K562 (cell line): Measurements from ENCODE around the gene GAGE12H. TPM values are rescaled to one million over a fixed set of nuclear protein-coding genes. Genes with fewer than 3 reads are reported as not detected.
"Not testable (repeated sequence)": the region's sequence is repeated elsewhere in the genome, so short reads cannot be mapped to it uniquely, and the experiment has no call there.

ENCODE experiments used
- ATAC-seq: fragments of 200-7000 bp; cut with Tn5 transposase; 3 replicates; pipeline ENCODE4 v1.9.1; 2020; ENCODE audit warnings: moderate library complexity
- BruUV-seq: library from RNA; stranded (reverse); fragments of 400-500 nt; replicated peaks from 2 replicates; lab custom pipeline; 2021; lab: Mats Ljungman, UMichigan
- CTCF ChIA-PET: fragments of 300-600 bp; formaldehyde crosslinking; extraction: SDS; loops from one replicate; lab custom pipeline; 2021; ENCODE audit warnings: low intra/inter-chr PET ratio; lab: Yijun Ruan, JAX
- POLR2A ChIA-PET: fragments of 300-600, 350-650 bp; sonication (Branson Sonifier 250); formaldehyde crosslinking; extraction: SDS; loops from one replicate; lab custom pipeline; 2021; ENCODE audit warnings: antibody characterized with exemption, inconsistent platforms; lab: Yijun Ruan, JAX
- DNase-seq, 4 experiments: peaks; one replicate each; pipeline versions ENCODE4 v3.0.0 to v3.0.0-alpha.2; 2011 to 2018; ENCODE audit warnings: low spot score in 3 of 4, mixed read lengths in 3 of 4; ENCODE audit errors: extremely low read depth in 1 of 4
- FAIRE-seq: peaks from 2 replicates; lab custom pipeline; 2011; peaks lifted over from hg19 to GRCh38; lab: Jason Lieb, UNC
- H2AFZ ChIP-seq: 2 replicates; pipeline ENCODE4 v1.6.0; 2011; ENCODE audit warnings: low read depth, low read length, control low read depth, inconsistent platforms
- H3K27ac ChIP-seq: fragments of 200-600 bp; 3 replicates; pipeline ENCODE4 v1.8.0; 2011; ENCODE audit warnings: low read depth, mild to moderate bottlenecking, control low read depth, inconsistent platforms, low read length, moderate library complexity, mixed read lengths; ENCODE audit errors: extremely low read depth
- H3K27me3 ChIP-seq, 2 experiments: fragments of 300-600 bp in 1 of 2; 2 replicates in 1 of 2; 3 replicates in 1 of 2; pipeline versions ENCODE4 v1.6.0 to v1.8.0; 2011; ENCODE audit warnings: inconsistent platforms in 2 of 2, low read length in 2 of 2, mild to moderate bottlenecking in 1 of 2, mixed read lengths in 1 of 2, moderate library complexity in 1 of 2; ENCODE audit not compliant: control insufficient read depth in 2 of 2, insufficient read depth in 2 of 2
- H3K36me3 ChIP-seq: fragments of 300-600 bp; 3 replicates; pipeline ENCODE4 v1.8.0; 2011; ENCODE audit warnings: mild to moderate bottlenecking, low read length, inconsistent platforms; ENCODE audit not compliant: control insufficient read depth, insufficient read depth
- H3K4me1 ChIP-seq, 2 experiments: fragments of 200-600 bp in 1 of 2; replicated peaks in 1 of 2; 2 replicates in 1 of 2; 3 replicates in 1 of 2; pipeline versions ENCODE4 v1.5.1 to v1.8.0; 2011; ENCODE audit warnings: inconsistent platforms in 2 of 2, low read length in 2 of 2, mild to moderate bottlenecking in 1 of 2, mixed read lengths in 1 of 2, moderate library complexity in 1 of 2; ENCODE audit not compliant: control insufficient read depth in 2 of 2, insufficient read depth in 2 of 2
- H3K4me2 ChIP-seq: 2 replicates; pipeline ENCODE4 v1.6.1; 2011; ENCODE audit warnings: low read length, control low read depth, inconsistent platforms, mixed read lengths; ENCODE audit not compliant: insufficient read depth
- H3K4me3 ChIP-seq: fragments of 200-600 bp; sonication (generic), shearing (Covaris generic); 2 replicates; pipeline ENCODE4 v1.5.1; 2016; ENCODE audit warnings: control low read depth, inconsistent platforms
- H3K79me2 ChIP-seq: fragments of 200-600 bp; 3 replicates; pipeline ENCODE4 v1.8.0; 2011; ENCODE audit warnings: low read length, inconsistent platforms; ENCODE audit not compliant: control insufficient read depth, insufficient read depth
- H3K9ac ChIP-seq, 2 experiments: 2 replicates each; pipeline versions ENCODE4 v1.6.0 to v1.6.1; 2011; ENCODE audit warnings: low read depth in 2 of 2, low read length in 2 of 2, control low read depth in 1 of 2, inconsistent platforms in 1 of 2, mild to moderate bottlenecking in 1 of 2, mixed read lengths in 1 of 2; ENCODE audit not compliant: insufficient read depth in 1 of 2
- H3K9me1 ChIP-seq: one replicate; pipeline ENCODE4 v1.6.0; 2011; ENCODE audit warnings: inconsistent platforms, mild to moderate bottlenecking, low read length, moderate library complexity; ENCODE audit not compliant: control insufficient read depth, insufficient read depth
- H3K9me3 ChIP-seq: replicated peaks from 2 replicates; pipeline ENCODE4 v1.5.1; 2011; ENCODE audit warnings: low read depth, low read length, inconsistent platforms; ENCODE audit not compliant: control insufficient read depth, insufficient read depth
- H4K20me1 ChIP-seq: replicated peaks from 2 replicates; pipeline ENCODE4 v1.6.1; 2011; ENCODE audit warnings: low read length, inconsistent platforms, mixed read lengths; ENCODE audit not compliant: control insufficient read depth, insufficient read depth
- WGBS: fragments of 100-300 bp; shearing (Covaris generic); methylation state at CpG from one replicate; pipeline ENCODE4 v1.1.6; 2016; ENCODE audit warnings: low coverage, mixed read lengths; ENCODE audit not compliant: insufficient coverage; ENCODE audit errors: missing lambda C conversion rate; 5-methylcytosine and 5-hydroxymethylcytosine counted together
- in situ Hi-C: fragments of 300-500 bp; cut with MboI; formaldehyde crosslinking; loops from 4 replicates; pipeline ENCODE4 v1.15.0; 2018; ENCODE audit warnings: inconsistent platforms, mixed read lengths
- intact Hi-C: fragments of 100-400 bp; cut with micrococcal nuclease; formaldehyde crosslinking; loops from 2 replicates; pipeline ENCODE4 v1.14.2; 2022
- polyA plus RNA-seq, 8 experiments: library from polyadenylated mRNA; depleted of rRNA in 4 of 8; stranded (reverse) in 5 of 8; unstranded in 3 of 8; fragments of >200 nt; fragmentation: Nextera tagmentation in 2 of 8; fragmentation: Illumina TruSeq in 1 of 8; extraction: Ambion mirVana in 2 of 8; extraction: Trizol in 1 of 8; gene quantifications; 2 replicates each; pipeline versions ENCODE4 v1.2.1 to v1.2.3, GENCODE V29; 2011 to 2014; ENCODE audit warnings: inconsistent platforms in 1 of 8, missing spikeins in 1 of 8
- total RNA-seq, 7 experiments: library from RNA; depleted of rRNA in 6 of 7; stranded (reverse); fragments of >200 nt in 6 of 7; fragmentation: Illumina TruSeq in 2 of 7; extraction: Trizol in 2 of 7; gene quantifications; 2 replicates each; pipeline versions ENCODE4 v1.2.1 to v1.2.3, GENCODE V29; 2011 to 2021; ENCODE audit warnings: low replicate concordance in 1 of 7

GAGE12H gene
- total and polyA plus RNA-seq, 9 of the 15 experiments (the other 6 are each of a cell fraction or from before 2014, with no cell fraction given) = 0.21 TPM; not detected in 8

GRCh38 chrX:49590488-49590887 lies 10.7 kb downstream of the GAGE12H start:
- ATAC-seq, H3K4me3 ChIP-seq, H3K4me1 ChIP-seq, CTCF ChIA-PET, H3K9me1 ChIP-seq, H3K36me3 ChIP-seq, DNase-seq, H3K9me3 ChIP-seq, H3K4me2 ChIP-seq, POLR2A ChIA-PET, H3K27ac ChIP-seq, H3K79me2 ChIP-seq, intact Hi-C loops, H3K9ac ChIP-seq, H2AFZ ChIP-seq, H4K20me1 ChIP-seq, FAIRE-seq, H3K27me3 ChIP-seq, BruUV-seq, in situ Hi-C loops: not testable (repeated sequence)
- 55% methylated on average over 10 of the region's 17 CpGs for WGBS

- WGBS = no CpG with 5 or more reads among the region's 16 CpGs
- CTCF ChIA-PET, H4K20me1 ChIP-seq, POLR2A ChIA-PET, intact Hi-C loops, DNase-seq, H3K4me3 ChIP-seq, H2AFZ ChIP-seq, BruUV-seq, H3K4me1 ChIP-seq, H3K27me3 ChIP-seq, H3K4me2 ChIP-seq, H3K9ac ChIP-seq, FAIRE-seq, in situ Hi-C loops, H3K9me1 ChIP-seq, H3K79me2 ChIP-seq, H3K27ac ChIP-seq, H3K36me3 ChIP-seq, ATAC-seq, H3K9me3 ChIP-seq: not testable (repeated sequence)
Measured at GRCh38 chrX:49598720-49599119, 19.0 kb downstream of the GAGE12H start, which contains the start of gene GAGE1. Gene GAGE1, plus strand, starts transcription at chrX:49599020. Its CDS starts 1,155 bp downstream, at chrX:49600175.
